GM18858 (cell line): ENCODE data around the gene NBAS.
A peak's percentile ranks its signal among the peaks of the same experiment; 100 is the strongest.
"Not testable (repeated sequence)": the region's sequence is repeated elsewhere in the genome, so short reads cannot be mapped to it uniquely, and the experiment has no call there.

Experiments used
- ATAC-seq: cut with Tn5 transposase; IDR thresholded peaks from one replicate; pipeline ENCODE4 v1.9.1; 2021; ENCODE audit not compliant: unreplicated experiment

The NBAS gene

DNA sequence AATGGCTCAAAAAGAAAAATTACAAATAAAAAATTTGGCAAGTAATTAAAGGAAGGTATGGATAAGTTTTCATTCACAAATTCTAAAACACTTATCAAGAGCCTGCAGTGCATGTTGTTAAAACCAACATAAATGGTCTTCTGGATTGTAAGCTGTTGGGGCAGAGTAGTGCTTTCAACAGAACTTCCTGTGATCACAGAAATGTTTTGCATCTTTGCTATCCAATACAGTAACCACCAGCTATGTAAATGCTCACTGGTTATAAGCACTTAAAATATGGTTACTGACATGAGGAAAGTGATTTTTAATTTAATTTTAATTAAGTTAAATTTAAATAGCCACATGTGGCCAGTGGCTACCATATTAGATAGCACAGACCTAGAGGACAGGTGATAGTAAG, 133.1 kb downstream of the NBAS start:
- ATAC-seq, result no peak

DNA sequence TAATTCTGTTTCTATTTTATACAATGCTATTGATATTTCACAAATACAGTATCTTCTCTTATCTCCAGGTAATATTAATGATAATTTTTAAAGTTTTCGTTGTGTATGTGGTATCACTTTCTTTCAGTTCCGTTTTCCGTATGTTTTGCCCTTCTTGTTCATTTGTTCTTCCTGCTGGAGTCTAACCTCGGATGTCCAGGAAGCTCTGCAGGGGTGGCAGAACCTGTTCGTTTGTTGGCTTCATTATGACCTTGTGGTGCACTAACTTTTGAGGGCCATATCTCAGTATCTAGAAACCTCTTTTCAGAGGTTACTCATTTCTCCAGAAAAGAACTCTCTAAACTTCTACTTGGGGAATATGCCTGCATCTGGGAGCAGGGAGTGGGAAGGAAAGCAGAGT, 134.5 kb downstream of the NBAS start:
- ATAC-seq, result no peak

DNA sequence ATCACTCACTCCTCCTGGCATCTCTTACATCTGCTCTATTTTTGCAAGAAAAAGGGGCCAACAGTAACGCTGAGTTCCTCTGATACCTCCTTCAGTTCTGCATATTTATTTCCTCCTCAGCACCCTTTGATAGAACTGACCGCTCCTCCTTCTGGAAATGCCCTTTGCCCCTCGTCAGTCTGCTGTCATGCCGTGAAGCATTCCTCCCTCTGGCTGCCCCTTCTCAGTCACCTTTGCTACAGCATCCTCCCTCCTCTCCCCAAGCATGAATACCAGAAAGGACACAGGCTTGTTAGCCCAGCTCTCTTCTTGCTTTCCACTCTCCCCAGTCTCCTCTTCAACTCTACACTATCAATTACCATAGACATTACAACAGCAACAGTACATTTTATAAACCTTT, 135.4 kb downstream of the NBAS start:
- no peak for ATAC-seq

DNA sequence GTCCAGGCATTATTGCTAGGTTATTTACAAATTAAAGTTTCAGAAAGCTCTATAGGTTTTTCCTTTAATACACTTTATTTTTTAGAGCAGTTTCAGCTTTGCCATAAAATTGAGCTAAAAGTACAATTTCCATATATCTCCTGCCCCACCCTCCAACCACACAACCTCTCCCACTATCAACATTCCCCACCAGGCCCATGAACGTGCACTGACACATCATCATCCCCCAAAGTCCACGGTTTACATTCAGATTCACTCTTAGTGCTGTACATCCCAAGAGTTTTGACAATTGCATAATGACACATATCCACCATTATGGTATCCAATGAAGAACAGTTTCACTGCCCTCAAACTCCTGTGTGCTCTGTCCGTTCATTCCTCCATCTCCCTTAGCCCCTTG, 139.4 kb downstream of the NBAS start:
- ATAC-seq, result no peak

DNA sequence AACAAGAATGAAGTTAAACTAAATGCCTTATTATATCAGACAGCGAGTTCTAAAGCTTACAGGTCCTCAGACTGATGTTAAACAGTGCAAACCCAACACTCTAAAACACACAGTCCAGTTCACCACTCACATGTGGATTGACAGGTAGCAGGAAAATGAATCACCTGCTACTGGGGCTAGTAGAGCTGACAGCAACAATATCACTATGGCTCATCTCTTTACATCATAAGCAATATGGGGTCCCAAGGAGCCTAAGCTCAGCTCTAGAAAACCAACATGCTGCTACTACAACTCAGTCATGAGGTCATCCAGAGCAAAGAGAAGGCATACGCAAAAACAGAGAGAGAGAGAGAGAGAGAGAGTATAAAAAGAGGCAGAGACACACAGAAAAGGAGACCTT, 145.4 kb downstream of the NBAS start:
- ATAC-seq, result no peak

DNA sequence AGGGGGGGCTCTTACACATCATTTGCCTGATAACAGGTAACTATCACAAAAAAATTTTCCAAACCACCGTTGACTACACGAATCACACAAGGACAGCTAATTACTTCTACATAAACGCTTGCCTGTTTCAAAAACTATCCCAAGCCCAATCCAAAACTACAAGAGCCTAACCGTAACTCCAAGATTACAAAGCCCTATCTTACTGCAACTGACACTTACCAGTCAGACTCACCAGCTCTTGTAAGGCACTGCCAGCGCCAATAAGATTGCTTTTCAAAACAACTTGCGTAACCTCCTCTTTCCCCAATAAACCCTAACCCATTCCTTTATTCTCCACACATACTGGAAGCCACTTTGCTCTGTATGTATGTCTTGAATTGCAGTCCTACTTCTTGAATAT, 148.4 kb downstream of the NBAS start:
- no peak for ATAC-seq

- no peak for ATAC-seq
Measured at GRCh38 chr2:15412309-15412708, 148.8 kb downstream of the NBAS start.

- ATAC-seq, result no peak
Measured at GRCh38 chr2:15410884-15411283, 150.2 kb downstream of the NBAS start.

DNA sequence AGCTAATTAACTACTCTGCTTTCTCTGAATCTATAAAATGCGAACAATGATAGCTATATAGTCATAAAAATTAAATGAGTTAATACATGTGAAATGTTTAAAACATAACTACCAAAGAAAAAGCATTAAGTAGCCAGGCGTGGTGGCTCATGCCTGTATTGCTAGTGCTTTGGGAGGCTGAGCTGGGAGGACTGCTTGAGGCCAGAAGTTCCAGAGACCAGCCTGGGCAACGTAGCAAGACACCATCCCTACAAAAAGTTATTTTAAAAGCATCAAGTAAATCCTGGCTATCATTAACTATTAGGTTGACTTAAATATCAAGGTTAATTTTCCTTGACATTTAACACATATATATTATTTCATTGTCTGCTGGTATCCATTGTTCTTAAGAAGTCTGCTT, 152.4 kb downstream of the NBAS start:
- no peak for ATAC-seq

DNA sequence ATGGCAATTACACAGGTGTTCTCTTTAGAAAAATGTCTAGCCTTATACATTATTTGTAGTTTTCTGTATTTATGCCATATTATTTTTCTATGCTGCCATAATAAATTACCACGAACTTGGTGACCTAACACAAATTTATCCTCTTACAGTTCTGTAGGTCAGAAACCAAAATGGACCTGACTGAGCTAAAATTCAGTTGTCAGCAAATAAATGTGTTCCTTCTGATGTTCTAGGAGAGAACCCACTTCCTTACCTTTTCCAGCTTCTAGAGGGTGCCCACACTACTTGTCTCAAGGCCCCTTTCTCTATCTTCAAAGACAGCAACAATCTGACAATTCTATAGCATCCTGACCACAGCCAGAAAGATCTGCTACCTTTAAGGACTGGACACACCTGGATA, 153.5 kb downstream of the NBAS start:
- ATAC-seq, result no peak

- not testable (repeated sequence) for ATAC-seq
Measured at GRCh38 chr2:15404511-15404910, 156.6 kb downstream of the NBAS start.

DNA sequence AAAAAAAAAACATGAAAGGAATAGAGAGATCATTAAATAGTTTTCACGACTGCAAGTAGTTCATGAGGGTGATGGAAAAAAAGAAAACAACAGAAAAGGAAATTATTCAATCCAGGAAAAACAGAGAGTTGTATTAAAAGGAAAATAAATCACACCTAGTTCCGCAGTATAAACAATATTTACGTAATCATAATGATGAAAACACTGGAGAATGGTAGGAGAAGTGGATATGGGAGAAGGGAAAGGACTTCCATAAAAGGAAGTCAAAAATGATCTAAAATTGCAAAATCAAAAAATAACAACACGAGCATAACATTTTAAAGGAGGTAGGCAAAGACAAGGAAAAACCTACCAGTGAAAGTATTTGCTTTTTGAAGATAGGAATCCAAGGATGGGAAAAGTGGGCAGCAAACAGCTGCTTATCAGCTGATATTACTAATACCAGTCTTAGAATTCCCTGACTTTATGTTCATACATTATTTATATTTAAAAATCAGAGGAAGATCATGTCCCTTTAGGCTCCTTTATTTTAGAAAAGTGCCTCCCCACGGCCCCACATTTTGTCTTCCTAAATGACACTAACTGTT, 160.8 kb downstream of the NBAS start:
- no peak for ATAC-seq

GRCh38 chr2:15399241-15399640, 161.9 kb downstream of the NBAS start:
- no peak for ATAC-seq

- ATAC-seq, result no peak
Measured at GRCh38 chr2:15391751-15392150, 169.4 kb downstream of the NBAS start.

GRCh38 chr2:15389895-15390294, 171.2 kb downstream of the NBAS start:
- ATAC-seq, result no peak

DNA sequence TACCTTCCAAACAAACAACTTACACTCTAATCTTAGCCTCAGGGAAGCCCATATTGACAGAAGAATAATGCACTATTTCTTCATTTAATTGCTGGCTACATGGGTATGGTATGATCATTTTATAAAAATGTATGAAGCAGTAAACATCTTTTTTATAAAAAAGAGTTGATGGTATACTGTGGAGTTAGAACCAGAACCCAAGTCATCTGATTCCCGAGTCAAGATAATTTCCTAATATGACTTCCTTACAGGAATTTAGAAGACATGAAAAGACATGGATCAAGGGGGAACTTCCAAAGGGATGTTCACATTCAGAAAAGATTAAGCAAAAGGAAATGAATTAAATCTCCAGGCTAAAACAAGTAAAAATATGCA, 171.8 kb downstream of the NBAS start:
- no peak for ATAC-seq

- ATAC-seq, result no peak
Measured at GRCh38 chr2:15388406-15389325, 172.5 kb downstream of the NBAS start.

GRCh38 chr2:15385184-15385583, 175.9 kb downstream of the NBAS start:
- ATAC-seq, result no peak

DNA sequence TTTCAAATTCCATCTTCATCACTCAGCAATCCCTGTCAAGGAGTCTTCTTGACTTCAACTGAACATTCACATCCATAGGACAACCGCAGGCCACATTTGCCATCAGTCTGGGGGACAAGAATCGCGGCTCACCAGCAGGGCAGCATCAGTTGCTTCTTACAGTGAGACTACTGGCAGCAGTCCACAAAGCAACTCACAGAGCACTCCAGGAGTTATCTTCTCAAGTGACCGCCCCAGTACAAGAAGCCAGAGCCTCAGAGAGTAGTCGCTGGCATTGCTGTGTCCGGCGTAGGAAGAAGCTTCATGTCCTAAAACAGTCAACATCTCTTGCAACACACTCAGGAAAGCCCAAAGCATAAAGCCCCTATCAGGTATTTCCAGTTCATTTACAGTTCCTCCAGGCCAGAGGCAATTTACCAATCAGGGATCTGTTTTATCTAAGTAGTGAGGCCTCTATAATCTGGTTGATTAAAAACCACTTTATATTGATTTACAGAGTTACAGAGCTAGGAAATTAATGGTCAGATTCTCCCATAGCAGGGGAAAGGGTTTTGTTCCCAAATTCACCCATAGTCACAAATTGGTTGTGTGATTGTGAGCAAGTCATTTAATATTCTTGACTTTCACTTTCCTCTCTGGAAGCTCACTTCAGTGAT, 177.3 kb downstream of the NBAS start:
- no peak for ATAC-seq

DNA sequence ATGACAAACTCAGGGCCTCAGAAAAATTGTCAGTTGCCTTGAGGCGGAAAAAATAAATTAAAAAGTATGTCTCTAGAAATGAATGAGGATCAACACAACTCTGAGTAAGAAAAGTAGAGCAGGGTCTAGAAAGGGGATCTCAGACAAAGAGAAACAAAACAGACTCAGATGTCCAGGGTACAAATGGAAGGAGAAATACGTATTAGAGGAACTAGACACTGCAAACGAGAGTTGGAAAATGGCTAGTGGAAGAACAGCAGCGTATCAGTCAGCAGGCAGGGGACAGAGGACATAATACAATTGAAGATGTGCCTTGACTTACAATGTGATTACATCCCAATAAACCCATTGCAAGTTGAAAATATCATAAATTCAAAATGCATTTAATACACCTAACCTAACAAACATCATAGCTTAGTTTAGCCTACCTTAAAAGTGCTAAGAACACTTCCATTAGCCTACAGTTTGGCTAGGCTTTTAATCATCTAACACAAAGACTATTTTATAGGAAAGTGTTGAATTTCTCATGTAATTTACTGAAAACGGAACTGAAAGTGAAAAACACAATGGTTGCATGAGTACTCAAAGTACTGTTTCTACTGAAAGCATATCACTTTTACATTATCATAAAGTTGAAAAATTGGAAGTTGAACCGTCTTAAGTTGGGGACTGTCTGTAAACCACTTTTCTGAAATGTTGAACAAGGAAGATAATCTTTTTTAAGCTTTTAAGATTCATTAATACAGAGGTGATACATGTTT, 182.8 kb downstream of the NBAS start:
- peak; percentile 72 for ATAC-seq

DNA sequence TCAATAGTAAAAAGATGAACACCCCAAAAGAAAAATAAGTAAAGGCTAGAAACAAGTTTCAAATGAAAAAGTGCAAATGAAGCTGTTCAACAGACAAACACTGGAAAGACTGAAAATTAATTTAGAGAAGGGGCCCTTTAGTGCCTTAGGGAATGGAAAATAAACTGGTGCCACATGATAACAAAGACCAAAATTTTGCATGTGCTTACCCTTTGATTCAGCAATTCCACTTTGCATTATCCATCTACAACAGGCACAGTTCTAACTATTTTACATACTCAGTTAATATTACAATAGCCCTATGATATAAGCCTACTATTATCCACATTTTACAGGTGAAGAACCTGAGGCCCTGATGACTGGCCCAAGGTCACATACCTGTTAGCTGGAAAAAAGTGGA, 183.9 kb downstream of the NBAS start:
- no peak for ATAC-seq
